PFSK-1 (cell line): ENCODE results near the gene HSD17B14.

Experiments used
- POLR2AphosphoS5 ChIP-seq: IDR thresholded peaks from 2 replicates; pipeline ENCODE4 v1.6.1; 2012; ENCODE audit warnings: low read depth, mild to moderate bottlenecking, control low read depth, low read length, moderate library complexity
- REST ChIP-seq, 2 experiments: IDR thresholded peaks; 2 replicates each; pipeline versions ENCODE4 v1.6.1 to v1.8.0; 2011 to 2012; ENCODE audit warnings: low read depth in 2 of 2, low read length in 2 of 2, control low read depth in 1 of 2, inconsistent platforms in 1 of 2, mild to moderate bottlenecking in 1 of 2, moderate library complexity in 1 of 2; ENCODE audit not compliant: insufficient read depth in 1 of 2
- TAF1 ChIP-seq: IDR thresholded peaks from 2 replicates; pipeline ENCODE4 v1.6.1; 2012; ENCODE audit warnings: low read length, control low read depth, borderline replicate concordance; ENCODE audit not compliant: insufficient read depth

GRCh38 chr19:48780631-48781391, 55.5 kb downstream of the HSD17B14 start:
- TF ChIP-seq TAF1 = no peak
- TF ChIP-seq POLR2AphosphoS5 = 0 out of 2 replicates have a peak, but pooled peaks have one; percentile 22
- TF ChIP-seq REST (IDR thresholded peaks at IDR 0.05; ENCODE audit: insufficient read depth in 1 of 2, low read depth in 2 of 2, low read length in 2 of 2) = no peak
